Tibial artery (tissue), 4 donors: Measurements from ENCODE around the gene TMEM208.

Experiments used
- DNase-seq, 2 donors: peaks; one replicate each; pipeline ENCODE4 v3.0.0-alpha.2; 2019
- H3K27ac ChIP-seq, 2 donors: fragments of 200-600 bp; sonication (generic) in 1 of 2; 1 replicate in 1 of 2; 2 replicates in 1 of 2; pipeline ENCODE4 v1.5.1; 2018 to 2019; ENCODE audit warnings: mild to moderate bottlenecking in 1 of 2
- H3K27me3 ChIP-seq, 2 donors: fragments of 200-600 bp; sonication (generic) in 1 of 2; one replicate each; pipeline versions ENCODE4 v1.5.1 to v1.6.0; 2016 to 2019
- H3K36me3 ChIP-seq, 3 donors: fragments of 200-600 bp; sonication (generic) in 2 of 3; one replicate each; pipeline ENCODE4 v1.5.1; 2016 to 2019; ENCODE audit warnings: mild to moderate bottlenecking in 2 of 3
- H3K4me1 ChIP-seq, 4 donors: fragments of 200-600 bp; sonication (generic) in 2 of 4; 1 replicate in 3 of 4; 2 replicates in 1 of 4; pipeline ENCODE4 v1.5.1; 2016 to 2019
- H3K4me3 ChIP-seq, 2 donors: fragments of 200-600 bp; sonication (generic) in 1 of 2; 1 replicate in 1 of 2; 2 replicates in 1 of 2; pipeline ENCODE4 v1.5.1; 2018 to 2019; ENCODE audit warnings: mild to moderate bottlenecking in 2 of 2
- H3K9me3 ChIP-seq, 3 donors: fragments of 200-600 bp; sonication (generic) in 1 of 3; one replicate each; pipeline ENCODE4 v1.5.1; 2016 to 2019
- CTCF ChIP-seq, 2 experiments: fragments of 200-600 bp in 1 of 2; fragments of 450-650 bp in 1 of 2; IDR thresholded peaks; one replicate each; pipeline ENCODE4 v1.5.1; 2017 to 2019; ENCODE audit warnings: antibody characterized with exemption in 2 of 2, mild to moderate bottlenecking in 1 of 2, moderate library complexity in 1 of 2
- intact Hi-C: fragments of 100-400 bp; cut with DNase I; formaldehyde crosslinking; loops from one replicate; pipeline ENCODE4 v1.15.0; 2023; ENCODE audit warnings: low total_unique reads

Gene TMEM208

GRCh38 chr16:67254801-67255552 is 28.0 kb downstream of the TMEM208 start:
- TF ChIP-seq CTCF (IDR thresholded peaks at IDR 0.05): no peak
- DNase-seq: peak in 1 of 2 donors; percentile 16
- H3K4me1 ChIP-seq: peaks cover 0 to under 1% (median 0%) of the 10 kb centered on the region in 4 donors
- H3K9me3 ChIP-seq: no peaks in the 10 kb centered on the region
- no peaks in the 10 kb centered on the region for H3K36me3 ChIP-seq
- H3K4me3 ChIP-seq: no peak overlapping the region
- no peak overlapping the region for H3K27ac ChIP-seq
- intact Hi-C loops: no loop called here
- peaks cover 0 to 46% of the 10 kb centered on the region in 2 donors for H3K27me3 ChIP-seq

- no peaks in the 10 kb centered on the region for H3K4me1 ChIP-seq
- no peak overlapping the region for H3K27ac ChIP-seq
- H3K4me3 ChIP-seq: no peak overlapping the region
- H3K27me3 ChIP-seq: peaks cover 0 to 40% of the 10 kb centered on the region in 2 donors
- no peaks in the 10 kb centered on the region for H3K9me3 ChIP-seq
- peak in 1 of 2 donors; percentile 5 for DNase-seq
- TF ChIP-seq CTCF (IDR thresholded peaks at IDR 0.05): no peak
- no peaks in the 10 kb centered on the region for H3K36me3 ChIP-seq
- intact Hi-C loops: no loop called here
Measured at GRCh38 chr16:67255553-67256221, 28.8 kb downstream of the TMEM208 start.

GRCh38 chr16:67256701-67257230 is 29.8 kb downstream of the TMEM208 start:
- H3K4me3 ChIP-seq: no peak overlapping the region
- H3K36me3 ChIP-seq: no peaks in the 10 kb centered on the region
- H3K4me1 ChIP-seq: no peaks in the 10 kb centered on the region
- H3K27me3 ChIP-seq: peaks cover 0 to 34% of the 10 kb centered on the region in 2 donors
- no peak overlapping the region for H3K27ac ChIP-seq
- no peak for TF ChIP-seq CTCF (IDR thresholded peaks at IDR 0.05)
- no peaks in the 10 kb centered on the region for H3K9me3 ChIP-seq
- intact Hi-C loops: no loop called here
- peak in 1 of 2 donors; percentile 6 for DNase-seq

GRCh38 chr16:67257486-67258160 is 30.7 kb downstream of the TMEM208 start:
- H3K36me3 ChIP-seq: no peaks in the 10 kb centered on the region
- H3K4me3 ChIP-seq: no peak overlapping the region
- H3K9me3 ChIP-seq: no peaks in the 10 kb centered on the region
- no peak overlapping the region for H3K27ac ChIP-seq
- no peak for TF ChIP-seq CTCF (IDR thresholded peaks at IDR 0.05)
- peak in 1 of 2 donors; percentile 9 for DNase-seq
- peaks cover 0 to 27% of the 10 kb centered on the region in 2 donors for H3K27me3 ChIP-seq
- H3K4me1 ChIP-seq: no peaks in the 10 kb centered on the region
- intact Hi-C loops: no loop called here

GRCh38 chr16:67258161-67258835 is 31.4 kb downstream of the TMEM208 start:
- intact Hi-C loops: no loop called here
- H3K4me1 ChIP-seq: no peaks in the 10 kb centered on the region
- H3K27ac ChIP-seq: no peak overlapping the region
- H3K27me3 ChIP-seq: peaks cover 0 to 31% of the 10 kb centered on the region in 2 donors
- H3K9me3 ChIP-seq: no peaks in the 10 kb centered on the region
- DNase-seq: peak in 1 of 2 donors; percentile 13
- no peak for TF ChIP-seq CTCF (IDR thresholded peaks at IDR 0.05)
- no peaks in the 10 kb centered on the region for H3K36me3 ChIP-seq
- no peak overlapping the region for H3K4me3 ChIP-seq
